Stimulated activated CD4-positive, alpha-beta T cell treated with anti-CD3 and anti-CD28 coated beads, Interleukin-1b, Interleukin-23, amount 100 ng/mL, for 1 hour (primary cell): Measurements from ENCODE around the gene PXYLP1.
"Not testable (repeated sequence)": the region's sequence is repeated elsewhere in the genome, so short reads cannot be mapped to it uniquely, and the experiment has no call there.

ENCODE experiments used
- DNase-seq, 2 donors: peaks; one replicate each; pipeline ENCODE4 v3.0.0-alpha.2; 2020; ENCODE audit warnings: low read depth in 2 of 2

PXYLP1 gene, protein sequence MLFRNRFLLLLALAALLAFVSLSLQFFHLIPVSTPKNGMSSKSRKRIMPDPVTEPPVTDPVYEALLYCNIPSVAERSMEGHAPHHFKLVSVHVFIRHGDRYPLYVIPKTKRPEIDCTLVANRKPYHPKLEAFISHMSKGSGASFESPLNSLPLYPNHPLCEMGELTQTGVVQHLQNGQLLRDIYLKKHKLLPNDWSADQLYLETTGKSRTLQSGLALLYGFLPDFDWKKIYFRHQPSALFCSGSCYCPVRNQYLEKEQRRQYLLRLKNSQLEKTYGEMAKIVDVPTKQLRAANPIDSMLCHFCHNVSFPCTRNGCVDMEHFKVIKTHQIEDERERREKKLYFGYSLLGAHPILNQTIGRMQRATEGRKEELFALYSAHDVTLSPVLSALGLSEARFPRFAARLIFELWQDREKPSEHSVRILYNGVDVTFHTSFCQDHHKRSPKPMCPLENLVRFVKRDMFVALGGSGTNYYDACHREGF

DNA sequence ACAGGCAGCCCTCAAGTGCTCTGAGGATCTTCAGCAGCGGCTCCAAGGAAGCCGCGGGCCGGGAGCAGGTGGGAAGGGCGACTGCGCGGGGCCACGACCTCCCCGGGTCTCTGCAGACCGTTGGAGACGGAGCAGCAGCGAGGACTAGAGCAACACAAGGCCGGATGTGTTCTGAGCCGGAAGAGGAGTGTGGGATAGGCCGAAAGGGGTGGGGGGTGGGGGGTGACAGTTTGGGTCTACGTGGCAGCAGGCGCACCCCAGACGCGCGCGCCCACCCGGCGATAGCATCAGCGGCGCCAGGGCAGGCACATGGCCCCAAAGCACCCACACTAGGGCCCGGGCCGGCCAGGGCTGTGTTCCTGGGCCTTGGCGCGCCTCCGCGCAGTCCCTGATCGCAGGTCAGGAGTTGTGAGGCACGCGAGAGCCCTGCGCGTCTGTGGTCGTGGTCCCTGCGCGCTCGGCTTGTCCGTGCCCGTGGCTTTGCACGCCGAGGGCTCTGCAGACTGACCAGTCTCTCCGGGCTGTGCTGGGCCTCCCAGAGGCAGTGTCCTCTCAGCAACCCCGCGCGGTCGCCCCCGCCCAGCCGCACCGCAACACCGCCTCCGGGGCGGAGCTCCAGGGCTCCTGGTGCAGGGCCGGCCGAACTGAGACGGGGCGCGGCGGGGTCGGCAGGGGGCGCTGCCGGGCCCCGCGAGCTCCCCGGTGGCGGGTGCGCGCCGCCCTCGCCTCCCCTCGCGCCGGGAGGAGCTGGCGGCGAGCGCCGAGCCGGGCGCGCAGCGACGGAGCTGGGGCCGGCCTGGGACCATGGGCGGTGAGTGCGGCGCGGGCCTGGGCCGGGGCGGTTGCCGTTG, at the start of gene PXYLP1:
Gene PXYLP1, plus strand, starts transcription at position 725 of the 851 bp plus-strand sequence. CDS start 28,351 bp downstream, outside the sequence.
- DNase-seq: peak; percentile 77 to 85

DNA sequence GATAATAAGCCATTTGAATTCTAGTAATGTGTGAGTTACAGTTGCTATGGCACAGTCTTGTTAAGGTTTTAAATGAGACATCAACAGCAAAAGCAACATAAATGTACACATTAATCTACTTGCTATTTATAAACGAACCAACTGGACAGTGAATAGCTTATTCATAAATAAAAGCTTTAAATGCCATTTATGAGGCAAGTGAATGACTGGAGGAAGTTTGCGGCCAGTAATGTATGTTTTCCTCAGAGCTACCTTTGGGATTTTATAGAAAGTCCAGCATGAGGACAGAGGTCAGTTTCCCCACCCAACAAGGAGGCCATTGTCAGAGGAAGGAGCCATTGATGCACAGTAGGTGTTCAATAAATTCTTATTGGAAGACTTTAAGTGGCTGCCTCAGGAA, 48.0 kb upstream of the PXYLP1 start:
- DNase-seq: no peak

DNA sequence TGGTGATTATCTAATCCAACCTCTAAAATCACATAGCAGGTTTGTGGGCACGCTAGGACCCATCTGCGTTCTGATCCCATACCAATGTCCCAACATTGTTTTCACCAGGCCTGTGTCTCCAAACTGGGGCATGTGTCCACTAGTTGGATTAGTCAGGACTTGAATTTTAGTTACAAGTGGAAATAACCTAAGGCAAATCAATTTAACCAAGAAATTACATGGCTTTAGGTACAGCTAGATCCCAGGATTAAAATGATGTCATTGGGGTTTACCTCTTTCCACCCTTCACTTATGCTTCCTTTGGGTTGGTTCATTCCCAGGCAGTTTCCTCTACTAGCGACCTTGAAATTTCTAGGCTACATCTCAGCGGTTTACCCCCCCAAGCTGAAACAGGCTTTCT, 47.2 kb upstream of the PXYLP1 start:
- no peak for DNase-seq

DNA sequence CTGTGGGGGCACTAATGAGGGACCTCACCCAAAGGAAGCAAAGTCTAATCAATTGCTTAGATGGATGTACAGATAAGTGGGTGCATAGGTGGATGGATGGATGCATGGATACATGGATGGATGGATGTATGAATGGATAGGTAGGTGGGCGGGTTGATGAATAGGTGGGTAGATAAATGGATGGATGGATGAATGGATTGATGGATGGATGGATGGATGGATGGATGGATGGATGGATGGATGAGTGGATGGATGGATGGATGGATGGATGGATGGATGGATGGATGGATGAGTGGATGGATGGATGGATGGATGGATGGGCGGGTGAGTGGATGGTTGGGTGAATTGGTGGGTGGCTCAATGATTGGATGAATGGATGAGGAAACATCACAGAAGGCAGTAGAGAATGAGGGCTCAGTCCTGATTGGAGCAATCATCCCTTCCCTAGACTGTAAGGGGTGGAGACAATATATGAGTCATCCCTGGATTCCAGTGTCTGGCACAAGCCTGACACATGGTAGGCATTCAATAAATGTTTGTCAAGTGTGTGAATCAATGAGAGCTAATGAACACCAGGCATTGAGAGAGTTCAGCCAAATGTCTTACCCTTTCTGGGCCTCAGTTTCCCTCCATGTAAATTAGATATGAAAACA, 40.4 kb upstream of the PXYLP1 start:
- no peak for DNase-seq

DNA sequence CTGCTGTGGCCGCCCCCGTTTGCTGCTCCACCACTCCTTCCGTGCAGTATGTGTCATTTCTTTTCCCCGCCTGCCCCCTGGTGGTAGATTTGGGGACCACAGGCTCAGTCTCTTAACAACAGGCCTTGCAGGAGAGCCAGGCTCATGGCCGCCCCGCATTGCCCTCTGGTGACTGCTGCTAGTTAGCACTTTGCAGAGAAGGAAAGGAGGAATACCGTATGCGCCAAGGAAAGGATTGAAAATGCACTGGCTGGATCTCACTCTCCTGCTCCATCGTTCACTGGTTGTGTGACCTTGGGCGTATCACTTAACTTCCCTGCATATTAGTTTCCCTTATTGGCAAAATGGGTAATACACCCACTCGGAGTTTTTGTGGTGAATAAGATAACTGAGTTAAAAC, 39.3 kb upstream of the PXYLP1 start:
- peak; percentile 92 to 100 for DNase-seq

DNA sequence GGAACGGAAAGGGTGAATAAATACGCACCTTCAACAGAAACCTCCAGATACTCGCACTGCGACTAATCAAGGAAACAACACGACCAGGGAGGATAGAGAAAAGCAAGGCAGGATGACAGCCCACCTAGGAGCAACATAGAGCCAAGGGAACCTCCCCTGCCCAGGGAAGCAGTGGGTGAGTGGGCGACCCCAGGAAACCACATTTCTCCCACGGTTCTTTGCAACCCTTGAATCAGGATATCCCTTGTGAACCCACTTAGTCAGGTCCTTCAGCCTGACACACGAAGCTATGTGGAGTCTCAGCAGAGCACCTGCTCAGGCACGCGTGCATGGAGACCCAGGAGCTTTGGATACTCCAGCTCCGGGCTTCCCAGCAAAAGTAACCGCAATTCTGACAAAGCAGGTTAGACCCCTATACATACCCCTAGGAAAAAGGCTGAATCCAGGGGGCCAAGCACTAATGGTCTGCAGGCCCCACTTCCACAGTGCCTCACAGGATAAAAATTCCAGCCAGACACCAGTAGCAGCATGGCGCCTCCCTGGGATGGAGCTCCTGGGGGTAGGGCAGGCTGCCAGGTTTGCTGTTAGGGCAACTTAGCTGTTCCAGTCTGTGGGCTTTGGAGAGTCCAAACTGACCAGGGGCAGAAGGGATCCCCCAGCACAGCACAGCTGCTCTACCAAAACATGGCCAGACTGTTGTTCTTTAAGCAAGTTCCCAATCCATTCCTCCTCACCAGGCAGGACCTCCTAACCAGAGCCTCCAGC, 38.4 kb upstream of the PXYLP1 start:
- no peak for DNase-seq

DNA sequence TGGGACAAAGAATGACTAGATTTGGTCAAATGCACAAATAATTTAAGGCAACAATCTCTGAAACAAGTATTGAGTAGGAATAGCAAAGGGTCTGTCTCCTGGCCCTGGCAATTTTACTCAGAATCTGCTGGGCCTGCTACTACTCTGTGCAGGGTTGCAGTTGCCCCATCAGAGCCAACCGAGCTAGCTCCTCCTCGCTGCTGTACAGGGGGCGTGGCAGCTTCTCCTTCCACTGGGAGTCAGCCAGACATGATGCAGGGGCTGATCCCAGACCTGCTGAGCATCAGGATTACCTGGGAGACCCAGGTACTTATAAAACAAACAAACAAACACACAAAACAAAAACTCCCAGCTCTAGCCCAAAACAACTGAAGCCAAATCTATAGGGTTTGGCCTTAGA, 30.5 kb upstream of the PXYLP1 start:
- no peak for DNase-seq

DNA sequence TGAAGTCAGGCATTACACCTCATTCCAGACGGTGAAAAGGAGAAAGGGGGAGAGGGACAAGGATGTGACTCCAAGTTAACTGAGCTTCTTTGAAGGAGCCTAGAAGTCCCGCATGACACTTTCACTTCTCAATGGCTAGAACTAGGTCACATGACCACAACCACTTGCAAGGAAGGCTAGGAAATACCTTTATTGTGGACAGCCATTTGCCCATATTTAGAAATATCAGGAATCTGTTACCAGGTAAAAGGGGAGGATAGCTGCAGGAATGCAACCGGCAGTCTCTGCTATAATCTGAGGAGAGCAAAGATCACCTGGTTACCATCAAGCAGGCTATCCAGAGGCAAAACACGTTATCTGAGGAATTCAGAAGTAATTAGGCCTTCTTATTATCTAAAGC, 28.9 kb upstream of the PXYLP1 start:
- DNase-seq: no peak

DNA sequence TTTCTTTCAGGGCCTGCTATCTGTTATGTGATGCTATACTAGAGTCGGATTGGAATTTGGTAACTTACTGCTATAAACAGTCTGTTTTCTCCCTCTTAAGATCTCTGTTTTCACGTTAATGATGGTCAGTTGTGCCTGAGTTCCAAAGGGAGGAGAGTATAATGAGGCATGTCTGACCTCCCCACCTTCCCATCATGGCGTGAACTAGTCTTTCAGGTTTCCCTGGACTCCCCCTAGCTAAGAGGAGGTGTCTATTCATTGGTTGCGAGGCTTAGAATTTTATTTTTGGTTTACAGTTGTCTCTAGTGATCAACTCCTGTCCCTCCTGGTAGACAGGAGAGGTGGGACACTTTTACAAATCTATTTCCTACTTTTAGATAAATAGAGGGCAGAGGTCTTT, 27.8 kb upstream of the PXYLP1 start:
- DNase-seq: no peak

DNA sequence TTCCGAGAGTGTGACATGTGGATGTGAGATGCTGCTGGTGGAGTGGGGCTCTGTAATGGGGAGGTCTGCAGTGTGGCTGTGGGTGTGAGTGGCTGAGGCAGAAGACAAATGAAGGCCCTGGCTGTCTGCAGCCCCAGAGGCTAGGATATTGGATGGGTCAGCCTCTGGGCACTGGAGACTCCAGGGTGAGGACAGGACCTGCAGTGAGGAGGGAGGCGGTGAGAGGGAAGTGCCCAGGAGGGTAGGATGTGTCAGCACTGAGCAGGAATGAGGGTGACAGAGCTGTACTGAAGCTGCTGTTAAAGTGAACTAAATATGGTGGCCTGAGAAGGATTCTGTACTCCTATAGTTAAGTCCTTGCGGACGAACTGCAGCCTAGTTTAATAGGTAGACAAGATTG, 27.3 kb upstream of the PXYLP1 start:
- DNase-seq: no peak

DNA sequence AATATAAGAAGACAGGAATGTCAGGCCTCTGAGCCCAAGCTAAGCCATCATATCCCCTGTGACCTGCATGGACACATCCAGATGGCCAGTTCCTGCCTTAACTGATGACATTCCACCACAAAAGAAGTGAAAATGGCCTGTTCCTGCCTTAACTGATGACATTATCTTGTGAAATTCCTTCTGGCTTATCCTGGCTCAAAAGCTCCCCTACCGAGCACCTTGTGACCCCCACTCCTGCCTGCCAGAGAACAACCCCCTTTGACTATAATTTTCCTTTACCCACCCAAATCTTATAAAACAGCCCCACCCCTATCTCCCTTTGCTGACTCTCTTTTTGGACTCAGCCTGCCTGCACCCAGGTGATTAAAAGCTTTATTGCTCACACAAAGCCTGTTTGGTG, 20.3 kb upstream of the PXYLP1 start:
- not testable (repeated sequence) for DNase-seq

DNA sequence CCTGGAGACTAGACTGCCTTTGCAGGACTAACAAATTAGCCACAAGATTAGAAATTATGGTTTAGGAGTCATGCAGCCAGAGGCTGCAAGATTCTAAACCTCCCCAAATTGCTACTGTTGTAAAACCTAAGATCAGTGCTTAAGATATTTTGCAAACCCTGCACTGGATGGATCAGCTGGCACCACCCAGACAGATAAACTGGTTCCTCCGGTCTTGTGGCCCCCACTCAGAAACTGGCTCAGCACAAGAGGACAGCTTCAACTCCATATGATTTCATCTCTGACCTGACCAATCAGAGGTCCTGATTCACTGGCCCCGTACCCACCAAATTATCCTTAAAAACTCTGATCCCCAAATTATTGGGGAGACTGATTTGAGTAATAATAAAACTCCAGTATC, 19.5 kb upstream of the PXYLP1 start:
- no peak for DNase-seq

DNA sequence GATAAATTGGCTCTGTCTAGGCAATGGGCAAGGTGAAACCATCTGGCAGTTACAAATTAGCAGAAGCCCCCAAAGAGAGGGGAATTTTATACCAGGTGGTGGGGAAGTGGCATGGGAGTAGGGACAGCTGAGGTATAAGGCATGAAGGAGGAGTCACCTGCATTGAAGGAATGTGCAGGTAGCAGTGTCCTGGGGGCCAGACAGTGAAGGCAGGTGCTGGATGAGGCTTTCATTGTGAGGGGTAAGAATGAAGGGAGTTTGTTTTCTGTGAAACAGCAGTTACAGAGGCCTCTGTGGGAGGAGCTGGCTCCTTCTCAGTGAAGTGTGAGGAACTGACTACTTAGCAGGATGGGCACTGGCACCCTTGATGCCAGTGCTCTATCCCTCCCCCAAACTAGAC, 19.1 kb upstream of the PXYLP1 start:
- DNase-seq: no peak

DNA sequence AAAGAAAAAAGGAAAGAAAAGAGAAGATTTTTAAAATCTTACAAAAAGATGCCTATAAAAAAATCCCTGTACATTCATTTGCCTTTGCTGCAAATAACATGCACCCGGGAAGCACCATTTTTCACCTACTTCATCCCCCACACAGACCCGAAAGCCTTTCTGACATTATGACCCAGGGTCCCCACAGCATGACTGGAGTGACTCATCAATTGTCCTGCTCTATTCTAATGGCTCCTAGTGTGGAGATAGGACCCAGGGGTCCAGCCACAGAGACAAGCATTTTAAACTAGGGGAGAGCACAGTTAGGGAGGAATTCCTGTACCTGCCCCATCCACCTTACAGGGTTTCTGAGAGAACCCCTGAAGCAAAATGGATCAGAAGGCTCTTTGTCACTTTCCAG, 14.7 kb upstream of the PXYLP1 start:
- no peak for DNase-seq

DNA sequence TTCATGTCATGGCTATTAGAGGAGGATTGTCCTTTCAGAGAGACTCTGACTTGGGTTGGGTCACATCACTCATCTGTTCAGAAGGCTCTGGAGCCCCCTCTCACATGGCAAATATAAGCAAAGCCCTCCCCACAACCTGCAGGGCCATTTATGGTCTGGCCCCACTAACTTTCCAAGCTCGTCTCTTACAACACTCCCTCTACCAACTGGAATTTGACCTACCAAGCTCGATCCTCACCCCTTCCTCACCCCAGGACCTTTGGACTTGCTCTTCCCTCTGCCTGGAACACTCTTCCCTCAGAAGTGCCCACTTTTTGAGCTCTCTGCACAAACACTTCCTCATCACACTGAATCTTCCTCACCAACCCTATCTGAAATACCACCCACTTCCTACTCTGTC, 14.2 kb upstream of the PXYLP1 start:
- no peak for DNase-seq

DNA sequence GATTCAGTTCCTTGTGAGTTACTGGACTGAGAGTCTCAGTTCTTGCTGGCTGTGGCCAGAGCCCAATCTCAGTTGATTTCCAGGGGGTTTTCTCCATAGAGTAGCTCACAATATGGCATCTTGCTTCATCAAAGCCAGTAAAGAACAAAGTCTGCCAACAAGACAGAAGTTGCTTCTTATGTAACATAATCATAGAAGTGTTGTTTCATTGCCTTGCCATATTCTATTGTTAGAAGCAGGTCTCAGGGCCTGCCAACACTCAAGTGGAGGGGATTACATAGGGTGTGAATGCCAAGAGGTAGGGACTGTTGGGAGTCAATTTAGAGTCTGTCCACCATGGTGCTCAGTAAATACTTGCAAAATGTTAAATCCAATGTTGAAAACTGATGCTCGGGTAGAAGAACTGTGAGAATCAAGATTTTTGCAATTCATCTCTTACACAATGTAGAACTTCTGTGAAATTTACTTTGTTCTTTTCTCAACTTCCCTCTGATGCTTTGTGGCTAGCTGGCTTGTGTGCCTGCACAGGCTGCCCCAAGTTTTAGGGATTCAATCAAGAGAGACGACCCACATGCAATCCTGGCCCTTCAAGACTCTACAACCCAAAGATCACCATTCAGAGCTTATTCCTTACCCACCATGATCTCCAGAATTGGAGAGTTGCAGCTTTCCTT, 13.3 kb upstream of the PXYLP1 start:
- no peak for DNase-seq

DNA sequence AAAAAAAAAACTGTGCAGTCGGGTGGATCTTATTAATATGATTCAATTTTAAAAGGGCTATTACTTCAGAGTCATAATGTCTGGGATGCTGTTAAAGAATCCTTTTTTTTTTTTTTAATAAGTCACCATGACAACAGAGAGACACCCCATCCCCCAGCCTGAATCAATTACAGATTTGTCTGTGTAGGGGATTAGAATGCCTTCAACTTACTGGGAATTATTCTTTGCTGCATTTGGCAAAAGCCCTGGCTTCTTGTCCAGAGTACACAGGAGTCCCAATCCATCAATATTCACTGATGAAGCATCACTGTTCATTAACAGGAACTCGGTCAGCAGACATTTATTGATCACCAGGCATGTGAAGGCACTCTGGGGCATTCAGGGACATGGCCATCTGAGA, 12.7 kb upstream of the PXYLP1 start:
- no peak for DNase-seq

DNA sequence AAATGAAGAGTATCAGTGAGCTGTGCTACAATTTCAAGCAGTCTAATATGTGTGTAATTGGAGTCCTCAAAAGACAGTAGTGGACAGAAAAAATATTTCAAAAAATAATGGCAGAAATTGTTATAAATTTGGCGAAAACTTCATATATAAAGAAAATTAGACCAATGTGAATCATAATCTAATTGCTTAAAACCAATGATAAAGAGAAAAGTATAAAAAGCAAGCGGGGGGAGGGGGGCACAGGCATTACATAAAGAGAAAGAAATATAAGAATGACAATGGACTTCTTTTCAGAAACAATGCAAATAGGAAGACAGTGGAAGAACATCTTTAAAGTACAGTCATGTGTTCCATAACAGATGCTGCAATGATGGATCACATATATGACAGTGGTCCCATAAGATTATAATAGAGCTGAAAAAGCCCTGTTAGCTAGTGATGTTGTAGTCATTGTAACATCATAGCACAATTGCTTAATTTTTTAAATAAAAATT, 7.9 kb upstream of the PXYLP1 start:
- no peak for DNase-seq

DNA sequence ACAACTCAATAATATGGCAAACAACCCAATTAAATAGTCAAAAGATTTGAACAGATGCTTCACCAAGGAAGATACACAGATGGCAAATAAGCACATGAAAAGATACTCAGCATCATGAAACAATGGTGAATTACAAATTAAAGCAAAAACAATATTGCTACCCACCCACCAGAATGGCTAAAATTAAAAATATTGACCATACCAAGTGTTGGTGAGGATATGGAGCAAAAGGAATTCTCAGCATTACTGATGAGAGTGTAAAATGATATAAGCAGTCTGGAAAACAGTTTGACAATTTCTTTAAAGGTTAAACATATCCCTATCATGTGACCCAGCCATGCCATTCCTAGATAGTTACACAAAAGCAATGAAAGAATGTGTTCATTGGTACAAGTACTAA, 5.7 kb upstream of the PXYLP1 start:
- no peak for DNase-seq

DNA sequence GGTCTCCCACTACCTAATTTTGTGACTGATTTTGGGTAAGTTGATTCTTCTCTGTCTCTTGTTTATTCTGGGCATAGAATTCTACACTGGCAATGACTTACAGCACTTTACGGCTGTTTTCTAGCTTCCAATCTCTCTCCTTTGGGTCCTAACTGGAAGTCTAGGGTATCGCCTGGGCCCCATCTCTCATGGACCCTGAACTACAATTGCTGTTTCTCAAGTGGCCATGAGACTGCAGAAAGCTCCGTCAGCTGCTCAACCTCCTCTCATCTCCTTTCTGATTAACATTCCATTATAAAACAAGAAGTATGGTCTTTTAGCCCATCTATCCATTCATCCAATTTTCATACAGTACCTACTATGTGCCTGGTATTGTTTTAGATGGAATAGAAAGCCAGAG, 4.4 kb upstream of the PXYLP1 start:
- no peak for DNase-seq

DNA sequence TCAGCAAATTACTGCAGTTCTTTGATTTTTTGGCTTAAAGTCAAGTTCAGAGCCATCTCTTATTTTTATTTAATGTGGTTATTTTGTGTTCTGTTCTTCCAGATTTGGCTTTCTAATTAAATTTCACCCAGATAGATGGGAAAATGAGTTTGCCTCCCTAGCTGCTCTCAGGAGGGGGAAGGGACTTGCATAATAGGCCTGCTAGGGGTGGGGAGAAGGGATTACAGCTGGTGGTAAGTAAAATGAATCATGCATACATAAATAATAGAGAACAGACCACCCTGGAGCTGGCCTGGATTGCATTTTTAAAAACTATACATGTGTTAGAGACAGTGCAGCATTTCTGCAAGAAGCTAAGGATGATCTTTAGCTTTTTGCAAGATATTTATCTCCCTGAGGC, 3.9 kb upstream of the PXYLP1 start:
- no peak for DNase-seq
